Activated CD4-positive, alpha-beta memory T cell treated with anti-CD3 and anti-CD28 coated beads, Interleukin-2, amount 10 ng/mL, durations not matched to agents 7 days and 5 days (primary cell): ENCODE measurements around the gene FAF1. TPM values are rescaled to one million over a fixed set of nuclear protein-coding genes. Genes with fewer than 3 reads are reported as not detected.

Experiments
- CTCF ChIA-PET: fragments of 350-600 bp; sonication (Branson Sonifier 250); formaldehyde crosslinking; loops from one replicate; lab custom pipeline; 2021; ENCODE audit warnings: antibody characterized with exemption, inconsistent platforms; lab: Charles Lee
- POLR2A ChIA-PET: fragments of 350-600 bp; sonication (Branson Sonifier 250); formaldehyde crosslinking; loops from one replicate; lab custom pipeline; 2021; ENCODE audit warnings: antibody characterized with exemption; lab: Charles Lee
- DNase-seq: peaks from one replicate; pipeline ENCODE4 v3.0.0-alpha.2; 2020
- H3K27ac Mint-ChIP-seq: one replicate; pipeline ENCODE4 v1.8.0; 2021; ENCODE audit warnings: mild to moderate bottlenecking, mixed read lengths
- H3K27me3 Mint-ChIP-seq: one replicate; pipeline ENCODE4 v1.8.0; 2021; ENCODE audit warnings: mixed read lengths
- H3K36me3 Mint-ChIP-seq: one replicate; pipeline ENCODE4 v1.8.0; 2021; ENCODE audit warnings: low read depth, mixed read lengths
- H3K4me1 Mint-ChIP-seq: one replicate; pipeline ENCODE4 v1.8.0; 2021; ENCODE audit warnings: mixed read lengths
- H3K4me3 Mint-ChIP-seq: one replicate; pipeline ENCODE4 v1.8.0; 2021; ENCODE audit warnings: mild to moderate bottlenecking, mixed read lengths
- H3K9me3 Mint-ChIP-seq: one replicate; pipeline ENCODE4 v1.8.0; 2021; ENCODE audit warnings: mixed read lengths
- total RNA-seq, 2 experiments: library from RNA; stranded (reverse); gene quantifications; one replicate each; pipeline ENCODE4 v1.2.3, GENCODE V29; 2021

The FAF1 gene
- total RNA-seq, 2 experiments from 2014 or later = 71.3 to 75.1 TPM

GRCh38 chr1:50476800-50477199 lies 483.3 kb downstream of the FAF1 start:
- H3K9me3 Mint-ChIP-seq = no peaks in the 10 kb centered on the region
- no peaks in the 10 kb centered on the region for H3K4me1 Mint-ChIP-seq
- ChIA-PET POLR2A (no interaction called here), CTCF (no interaction called here)
- no peaks in the 10 kb centered on the region for H3K27me3 Mint-ChIP-seq
- DNase-seq = no peak
- H3K27ac Mint-ChIP-seq = no peak overlapping the region
- no peak overlapping the region for H3K4me3 Mint-ChIP-seq
- H3K36me3 Mint-ChIP-seq = peaks cover 8% of the 10 kb centered on the region

- Mint-ChIP-seq H3K9me3 (no peaks in the 10 kb centered on the region), H3K4me1 (no peaks in the 10 kb centered on the region), H3K4me3 (no peak overlapping the region), H3K36me3 (peaks cover 12% of the 10 kb centered on the region), H3K27ac (no peak overlapping the region), H3K27me3 (no peaks in the 10 kb centered on the region)
- CTCF ChIA-PET = no interaction called here
- POLR2A ChIA-PET = no interaction called here
- no peak for DNase-seq
These were observed 484.9 kb downstream of the FAF1 start for GRCh38 chr1:50474859-50475809.

- CTCF ChIA-PET = no interaction called here
- POLR2A ChIA-PET = no interaction called here
- Mint-ChIP-seq H3K4me1 (no peaks in the 10 kb centered on the region), H3K9me3 (no peaks in the 10 kb centered on the region), H3K27me3 (no peaks in the 10 kb centered on the region), H3K27ac (no peak overlapping the region), H3K36me3 (peaks cover 12% of the 10 kb centered on the region), H3K4me3 (no peak overlapping the region)
- DNase-seq = no peak
These were observed 486.6 kb downstream of the FAF1 start for GRCh38 chr1:50473513-50473912.

GRCh38 chr1:50471967-50472366 lies 488.1 kb downstream of the FAF1 start:
- Mint-ChIP-seq H3K4me3 (no peak overlapping the region), H3K36me3 (peaks cover 12% of the 10 kb centered on the region), H3K27me3 (no peaks in the 10 kb centered on the region), H3K9me3 (no peaks in the 10 kb centered on the region), H3K27ac (no peak overlapping the region), H3K4me1 (no peaks in the 10 kb centered on the region)
- DNase-seq = no peak
- ChIA-PET CTCF (no interaction called here), POLR2A (no interaction called here)

- CTCF ChIA-PET = no interaction called here
- Mint-ChIP-seq H3K27ac (no peak overlapping the region), H3K4me1 (no peaks in the 10 kb centered on the region), H3K9me3 (no peaks in the 10 kb centered on the region), H3K36me3 (no peaks in the 10 kb centered on the region), H3K27me3 (no peaks in the 10 kb centered on the region), H3K4me3 (no peak overlapping the region)
- POLR2A ChIA-PET = no interaction called here
- DNase-seq = no peak
These were observed 497.1 kb downstream of the FAF1 start for GRCh38 chr1:50462964-50463363.

- no peaks in the 10 kb centered on the region for H3K36me3 Mint-ChIP-seq
- ChIA-PET POLR2A (no interaction called here), CTCF (interaction anchor here (0.9 kb wide), 1 partner anchor 9 kb away, joined by 3 read pairs; no protein-coding TSS in a partner anchor)
- no peak overlapping the region for H3K4me3 Mint-ChIP-seq
- no peaks in the 10 kb centered on the region for H3K9me3 Mint-ChIP-seq
- H3K27me3 Mint-ChIP-seq = no peaks in the 10 kb centered on the region
- no peak overlapping the region for H3K27ac Mint-ChIP-seq
- H3K4me1 Mint-ChIP-seq = no peaks in the 10 kb centered on the region
- DNase-seq = no peak
These were observed 501.6 kb downstream of the FAF1 start for GRCh38 chr1:50458507-50458906.

- CTCF ChIA-PET = no interaction called here
These were observed 505.2 kb downstream of the FAF1 start for GRCh38 chr1:50454911-50455310.

GRCh38 chr1:50453266-50453665 lies 506.8 kb downstream of the FAF1 start:
- H3K27ac Mint-ChIP-seq = no peak overlapping the region
- no peaks in the 10 kb centered on the region for H3K36me3 Mint-ChIP-seq
- H3K4me1 Mint-ChIP-seq = peaks cover 3% of the 10 kb centered on the region
- POLR2A ChIA-PET = no interaction called here
- H3K4me3 Mint-ChIP-seq = no peak overlapping the region
- CTCF ChIA-PET = interaction anchor here (0.7 kb wide), 1 partner anchor 31 kb away, joined by 3 read pairs; no protein-coding TSS in a partner anchor
- DNase-seq = no peak
- H3K9me3 Mint-ChIP-seq = no peaks in the 10 kb centered on the region
- H3K27me3 Mint-ChIP-seq = no peaks in the 10 kb centered on the region

More at GRCh38 chr1:50454911-50455310, 505.2 kb downstream of the FAF1 start:
- POLR2A ChIA-PET = no interaction called here
- no peak overlapping the region for H3K27ac Mint-ChIP-seq
- H3K4me1 Mint-ChIP-seq = peaks cover 3% of the 10 kb centered on the region
- H3K4me3 Mint-ChIP-seq = no peak overlapping the region
- no peak for DNase-seq
- no peaks in the 10 kb centered on the region for H3K27me3 Mint-ChIP-seq
- H3K9me3 Mint-ChIP-seq = no peaks in the 10 kb centered on the region
- H3K36me3 Mint-ChIP-seq = no peaks in the 10 kb centered on the region

GRCh38 chr1:50452700-50453099 lies 507.4 kb downstream of the FAF1 start:
- Mint-ChIP-seq H3K27ac (no peak overlapping the region), H3K27me3 (no peaks in the 10 kb centered on the region), H3K36me3 (no peaks in the 10 kb centered on the region), H3K4me3 (no peak overlapping the region), H3K9me3 (no peaks in the 10 kb centered on the region), H3K4me1 (peaks cover 3% of the 10 kb centered on the region)
- POLR2A ChIA-PET = no interaction called here
- CTCF ChIA-PET = interaction anchor here (0.7 kb wide), 1 partner anchor 32 kb away, joined by 3 read pairs; no protein-coding TSS in a partner anchor
- DNase-seq = no peak

GRCh38 chr1:50450861-50451653 lies 509.0 kb downstream of the FAF1 start:
- CTCF ChIA-PET = no interaction called here
- POLR2A ChIA-PET = no interaction called here
- H3K4me3 Mint-ChIP-seq = no peak overlapping the region
- no peak overlapping the region for H3K27ac Mint-ChIP-seq
- no peak for DNase-seq
- H3K4me1 Mint-ChIP-seq = peaks cover 3% of the 10 kb centered on the region
- H3K27me3 Mint-ChIP-seq = no peaks in the 10 kb centered on the region
- no peaks in the 10 kb centered on the region for H3K36me3 Mint-ChIP-seq
- no peaks in the 10 kb centered on the region for H3K9me3 Mint-ChIP-seq

- no peaks in the 10 kb centered on the region for H3K9me3 Mint-ChIP-seq
- no peak for DNase-seq
- CTCF ChIA-PET = interaction anchor here (1.2 kb wide), 1 partner anchor 157 kb away, joined by 3 read pairs; no protein-coding TSS in a partner anchor
These were observed 512.1 kb downstream of the FAF1 start for GRCh38 chr1:50447961-50448360.

GRCh38 chr1:50441183-50441582 lies 518.9 kb downstream of the FAF1 start:
- no peak for DNase-seq
- Mint-ChIP-seq H3K4me1 (no peaks in the 10 kb centered on the region), H3K4me3 (no peak overlapping the region), H3K36me3 (peaks cover 28% of the 10 kb centered on the region), H3K27me3 (no peaks in the 10 kb centered on the region), H3K9me3 (no peaks in the 10 kb centered on the region), H3K27ac (no peak overlapping the region)
- POLR2A ChIA-PET = interaction anchor here (0.6 kb wide), 1 partner anchor 1420 kb away, joined by 3 read pairs; no protein-coding TSS in a partner anchor
- CTCF ChIA-PET = no interaction called here

More at GRCh38 chr1:50447961-50448360, 512.1 kb downstream of the FAF1 start:
- Mint-ChIP-seq H3K4me1 (peaks cover 3% of the 10 kb centered on the region), H3K36me3 (no peaks in the 10 kb centered on the region), H3K27me3 (no peaks in the 10 kb centered on the region), H3K4me3 (no peak overlapping the region), H3K27ac (no peak overlapping the region)
- POLR2A ChIA-PET = no interaction called here

- no peak overlapping the region for H3K4me3 Mint-ChIP-seq
- CTCF ChIA-PET = no interaction called here
- H3K27ac Mint-ChIP-seq = no peak overlapping the region
- H3K27me3 Mint-ChIP-seq = no peaks in the 10 kb centered on the region
- no peaks in the 10 kb centered on the region for H3K9me3 Mint-ChIP-seq
- no peaks in the 10 kb centered on the region for H3K4me1 Mint-ChIP-seq
- peaks cover 31% of the 10 kb centered on the region for H3K36me3 Mint-ChIP-seq
- POLR2A ChIA-PET = no interaction called here
- DNase-seq = no peak
These were observed 521.1 kb downstream of the FAF1 start for GRCh38 chr1:50438945-50439344.
